GM12878 (cell line): ENCODE data around the gene PRDM16. TPM values are rescaled to one million over a fixed set of nuclear protein-coding genes. Genes with fewer than 3 reads are reported as not detected.

Experiments
- ATAC-seq: fragments of 200-7000 bp; cut with Tn5 transposase; 3 replicates; pipeline ENCODE4 v1.9.1; 2020; ENCODE audit warnings: mild to moderate bottlenecking, moderate library complexity
- BruUV-seq: library from RNA; stranded (reverse); fragments of 400-500 nt; replicated peaks from 2 replicates; lab custom pipeline; 2021; lab: Mats Ljungman, UMichigan
- CTCF ChIA-PET: fragments of 300-600 bp; sonication (Branson Sonifier 250); formaldehyde crosslinking; extraction: SDS; loops from one replicate; lab custom pipeline; 2021; ENCODE audit warnings: inconsistent platforms; lab: Yijun Ruan, JAX
- POLR2A ChIA-PET: fragments of 350-600 bp; formaldehyde crosslinking; extraction: SDS; loops from one replicate; lab custom pipeline; 2021; ENCODE audit warnings: inconsistent platforms; lab: Charles Lee
- RAD21 ChIA-PET: fragments of 300-600 bp; sonication (Branson Sonifier 250); formaldehyde crosslinking; loops from one replicate; lab custom pipeline; 2023; ENCODE audit warnings: antibody characterized with exemption; ENCODE audit not compliant: unreplicated experiment; lab: Charles Lee
- SMC1A ChIA-PET: fragments of 300-600 bp; sonication (Branson Sonifier 250); formaldehyde crosslinking; loops from one replicate; lab custom pipeline; 2023; ENCODE audit not compliant: unreplicated experiment, uncharacterized antibody; lab: Charles Lee
- DNase-seq: peaks from one replicate; pipeline ENCODE4 v3.0.0-alpha.2; 2011; ENCODE audit warnings: low read depth, low spot score
- FAIRE-seq: peaks from 3 replicates; lab custom pipeline; 2011; peaks lifted over from hg19 to GRCh38; lab: Jason Lieb, UNC
- H2AFZ ChIP-seq: 2 replicates; pipeline ENCODE4 v1.6.0; 2011; ENCODE audit warnings: low read depth, low read length, control low read depth; ENCODE audit not compliant: control insufficient read depth
- H3K27ac ChIP-seq: 2 replicates; pipeline ENCODE4 v1.5.1; 2011; ENCODE audit warnings: control low read depth; ENCODE audit not compliant: control insufficient read depth, insufficient read depth
- H3K27me3 ChIP-seq, 2 experiments: replicated peaks in 1 of 2; 2 replicates each; pipeline versions ENCODE4 v1.6.0 to v1.6.1; 2011; ENCODE audit warnings: low read length in 1 of 2; ENCODE audit not compliant: control insufficient read depth in 2 of 2, insufficient read depth in 2 of 2
- H3K36me3 ChIP-seq, 2 experiments: 2 replicates each; pipeline ENCODE4 v1.5.1; 2011; ENCODE audit warnings: low read length in 1 of 2; ENCODE audit not compliant: control insufficient read depth in 2 of 2, insufficient read depth in 2 of 2
- H3K4me1 ChIP-seq: 2 replicates; pipeline ENCODE4 v1.6.1; 2011; ENCODE audit warnings: mild to moderate bottlenecking, low read length, moderate library complexity, mixed read lengths; ENCODE audit not compliant: control insufficient read depth, insufficient read depth
- H3K4me2 ChIP-seq: 2 replicates; pipeline ENCODE4 v1.6.0; 2011; ENCODE audit warnings: control low read depth; ENCODE audit not compliant: control insufficient read depth, insufficient read depth
- H3K4me3 ChIP-seq: fragments of 200-600 bp; sonication (generic); 2 replicates; pipeline ENCODE4 v1.5.1; 2016
- H3K79me2 ChIP-seq: 2 replicates; pipeline ENCODE4 v1.6.0; 2011; ENCODE audit warnings: low read length; ENCODE audit not compliant: control insufficient read depth, insufficient read depth
- H3K9ac ChIP-seq: 2 replicates; pipeline ENCODE4 v1.8.0; 2011; ENCODE audit warnings: low read length, control low read depth, mixed read lengths; ENCODE audit not compliant: control insufficient read depth, insufficient read depth
- H3K9me3 ChIP-seq: replicated peaks from 3 replicates; pipeline ENCODE4 v1.5.1; 2011; ENCODE audit warnings: mild to moderate bottlenecking, low read length; ENCODE audit not compliant: control insufficient read depth, insufficient read depth
- H4K20me1 ChIP-seq: 2 replicates; pipeline ENCODE4 v1.6.0; 2011; ENCODE audit not compliant: control insufficient read depth, insufficient read depth
- BACH1 ChIP-seq: fragments of 450-650 bp; IDR thresholded peaks from 2 replicates; pipeline ENCODE4 v1.6.1; 2017; ENCODE audit warnings: mild to moderate bottlenecking, borderline replicate concordance
- FOXM1 ChIP-seq: IDR thresholded peaks from 2 replicates; pipeline ENCODE4 v1.6.1; 2012; ENCODE audit warnings: low read depth, mild to moderate bottlenecking, inconsistent platforms, low read length, moderate library complexity
- GABPA ChIP-seq: IDR thresholded peaks from 2 replicates; pipeline ENCODE4 v1.6.1; 2014; ENCODE audit warnings: antibody characterized with exemption, low read depth, mild to moderate bottlenecking, inconsistent platforms
- TAF1 ChIP-seq: IDR thresholded peaks from 2 replicates; pipeline ENCODE4 v1.6.1; 2011; ENCODE audit warnings: mild to moderate bottlenecking, low read depth, low read length, borderline replicate concordance
- TBL1XR1 ChIP-seq: IDR thresholded peaks from 2 replicates; pipeline ENCODE4 v1.6.1; 2012; ENCODE audit warnings: low read depth, low read length, improper control_type of control experiment
- ZNF207 ChIP-seq: fragments of 450-650 bp; IDR thresholded peaks from 2 replicates; pipeline ENCODE4 v1.6.1; 2014; ENCODE audit warnings: antibody characterized with exemption, mild to moderate bottlenecking, borderline replicate concordance
- WGBS: methylation state at CpG from one replicate; pipeline ENCODE4 v1.1.6; 2016; ENCODE audit warnings: low lambda C conversion rate; ENCODE audit not compliant: insufficient replicate concordance, insufficient coverage; ENCODE audit errors: missing lambda C conversion rate; 5-methylcytosine and 5-hydroxymethylcytosine counted together
- in situ Hi-C: fragments of 300-500 bp; cut with MboI; formaldehyde crosslinking; loops from 9 replicates; pipeline ENCODE4 v1.14.3; 2018; ENCODE audit warnings: mixed read lengths
- intact Hi-C: fragments of 100-400 bp; cut with micrococcal nuclease; formaldehyde crosslinking; loops from one replicate; pipeline ENCODE4 v1.14.2; 2022; ENCODE audit not compliant: unreplicated experiment
- polyA plus RNA-seq, 11 experiments: library from polyadenylated mRNA; depleted of rRNA in 4 of 11; unstranded in 6 of 11; stranded (reverse) in 5 of 11; fragments of >200 nt; fragmentation: Nextera tagmentation in 4 of 11; fragmentation: Illumina TruSeq in 1 of 11; extraction: Ambion mirVana in 4 of 11; extraction: Trizol in 1 of 11; gene quantifications; 1 replicate in 1 of 11; 2 replicates in 10 of 11; pipeline versions ENCODE4 v1.2.1 to v1.2.3, GENCODE V29; 2011 to 2016; ENCODE audit warnings: inconsistent platforms in 2 of 11, missing spikeins in 2 of 11, low read depth in 1 of 11
- total RNA-seq, 4 experiments: library from RNA; depleted of rRNA in 3 of 4; stranded (reverse); fragments of >200 nt in 3 of 4; fragmentation: Illumina TruSeq in 1 of 4; extraction: Trizol in 1 of 4; gene quantifications; 2 replicates each; pipeline versions ENCODE4 v1.2.1 to v1.2.3, GENCODE V29; 2013 to 2021
- TF ChIP-seq, protein P1 (sequence below): IDR thresholded peaks from 2 replicates; pipeline ENCODE4 v1.6.1; 2012; ENCODE audit warnings: mild to moderate bottlenecking, low read depth, low read length
- TF ChIP-seq, protein P2 (sequence below): fragments of 450-650 bp; conservative IDR thresholded peaks from 2 replicates; pipeline ENCODE4 v1.6.1; 2017; ENCODE audit warnings: mild to moderate bottlenecking, moderate library complexity
- TF ChIP-seq, protein P3 (sequence below): fragments of 450-650 bp; IDR thresholded peaks from 2 replicates; pipeline ENCODE4 v1.6.1; 2018; ENCODE audit warnings: borderline replicate concordance, mild to moderate bottlenecking; ENCODE audit not compliant: partially characterized antibody
- TF ChIP-seq, protein P4 (sequence below): fragments of 450-650 bp; formaldehyde crosslinking; IDR thresholded peaks from 2 replicates; pipeline ENCODE4 v1.4.0; 2020; ENCODE audit warnings: mild to moderate bottlenecking, moderate library complexity

The PRDM16 gene
- total and polyA plus RNA-seq, 10 of the 15 experiments (the other 5 are each of a cell fraction or from before 2014, with no cell fraction given) = 0.03 TPM; not detected in 9

DNA sequence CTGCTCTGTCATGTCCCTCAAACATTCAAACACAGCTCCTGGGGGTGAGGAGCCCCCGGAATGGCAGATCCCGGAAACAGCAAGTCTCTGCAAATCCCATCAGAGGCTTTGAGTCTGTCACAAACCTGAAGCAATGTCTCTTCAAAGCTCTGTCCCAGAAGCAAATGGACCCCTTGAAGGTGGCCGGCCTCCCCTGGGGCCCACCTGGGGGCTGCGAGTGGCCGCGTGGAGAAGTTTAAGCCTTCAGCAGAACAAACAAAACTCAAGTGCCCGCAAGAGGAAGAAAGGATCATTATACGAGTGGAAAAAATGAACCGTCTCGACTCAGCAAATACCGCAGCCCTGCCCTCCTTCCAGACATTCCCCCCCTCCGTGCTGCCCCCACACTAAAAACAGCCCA is 53.3 kb downstream of the PRDM16 start:
- H3K79me2 ChIP-seq = no peaks in the 10 kb centered on the region
- no peaks in the 10 kb centered on the region for H3K4me1 ChIP-seq
- ChIA-PET RAD21 (no interaction called here), POLR2A (no interaction called here), SMC1A (no interaction called here), CTCF (no interaction called here)
- no peak overlapping the region for H3K4me2 ChIP-seq
- no peak overlapping the region for H3K4me3 ChIP-seq
- FAIRE-seq (no peak), ATAC-seq (no peak), DNase-seq (no peak)
- no peak overlapping the region for H2AFZ ChIP-seq
- no peaks in the 10 kb centered on the region; the same call in 2 of the 3 replicates for H3K9me3 ChIP-seq
- no peak overlapping the region for H3K27ac ChIP-seq
- no peaks in the 10 kb centered on the region for H3K27me3 ChIP-seq
- H4K20me1 ChIP-seq = no peaks in the 10 kb centered on the region
- in situ Hi-C loops (no loop called here), intact Hi-C loops (no loop called here)
- WGBS = 55% methylated on average over 12 of the region's 12 CpGs
- no peaks in the 10 kb centered on the region for H3K36me3 ChIP-seq
- BruUV-seq = no TSS peak
- H3K9ac ChIP-seq = no peak overlapping the region
- TF ChIP-seq ZNF207 (no peak), TAF1 (no peak), BACH1 (no peak), TBL1XR1 (no peak), FOXM1 (no peak), GABPA (no peak)
- TF ChIP-seq, protein P1, sequence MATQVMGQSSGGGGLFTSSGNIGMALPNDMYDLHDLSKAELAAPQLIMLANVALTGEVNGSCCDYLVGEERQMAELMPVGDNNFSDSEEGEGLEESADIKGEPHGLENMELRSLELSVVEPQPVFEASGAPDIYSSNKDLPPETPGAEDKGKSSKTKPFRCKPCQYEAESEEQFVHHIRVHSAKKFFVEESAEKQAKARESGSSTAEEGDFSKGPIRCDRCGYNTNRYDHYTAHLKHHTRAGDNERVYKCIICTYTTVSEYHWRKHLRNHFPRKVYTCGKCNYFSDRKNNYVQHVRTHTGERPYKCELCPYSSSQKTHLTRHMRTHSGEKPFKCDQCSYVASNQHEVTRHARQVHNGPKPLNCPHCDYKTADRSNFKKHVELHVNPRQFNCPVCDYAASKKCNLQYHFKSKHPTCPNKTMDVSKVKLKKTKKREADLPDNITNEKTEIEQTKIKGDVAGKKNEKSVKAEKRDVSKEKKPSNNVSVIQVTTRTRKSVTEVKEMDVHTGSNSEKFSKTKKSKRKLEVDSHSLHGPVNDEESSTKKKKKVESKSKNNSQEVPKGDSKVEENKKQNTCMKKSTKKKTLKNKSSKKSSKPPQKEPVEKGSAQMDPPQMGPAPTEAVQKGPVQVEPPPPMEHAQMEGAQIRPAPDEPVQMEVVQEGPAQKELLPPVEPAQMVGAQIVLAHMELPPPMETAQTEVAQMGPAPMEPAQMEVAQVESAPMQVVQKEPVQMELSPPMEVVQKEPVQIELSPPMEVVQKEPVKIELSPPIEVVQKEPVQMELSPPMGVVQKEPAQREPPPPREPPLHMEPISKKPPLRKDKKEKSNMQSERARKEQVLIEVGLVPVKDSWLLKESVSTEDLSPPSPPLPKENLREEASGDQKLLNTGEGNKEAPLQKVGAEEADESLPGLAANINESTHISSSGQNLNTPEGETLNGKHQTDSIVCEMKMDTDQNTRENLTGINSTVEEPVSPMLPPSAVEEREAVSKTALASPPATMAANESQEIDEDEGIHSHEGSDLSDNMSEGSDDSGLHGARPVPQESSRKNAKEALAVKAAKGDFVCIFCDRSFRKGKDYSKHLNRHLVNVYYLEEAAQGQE = no peak
- TF ChIP-seq, protein P2, sequence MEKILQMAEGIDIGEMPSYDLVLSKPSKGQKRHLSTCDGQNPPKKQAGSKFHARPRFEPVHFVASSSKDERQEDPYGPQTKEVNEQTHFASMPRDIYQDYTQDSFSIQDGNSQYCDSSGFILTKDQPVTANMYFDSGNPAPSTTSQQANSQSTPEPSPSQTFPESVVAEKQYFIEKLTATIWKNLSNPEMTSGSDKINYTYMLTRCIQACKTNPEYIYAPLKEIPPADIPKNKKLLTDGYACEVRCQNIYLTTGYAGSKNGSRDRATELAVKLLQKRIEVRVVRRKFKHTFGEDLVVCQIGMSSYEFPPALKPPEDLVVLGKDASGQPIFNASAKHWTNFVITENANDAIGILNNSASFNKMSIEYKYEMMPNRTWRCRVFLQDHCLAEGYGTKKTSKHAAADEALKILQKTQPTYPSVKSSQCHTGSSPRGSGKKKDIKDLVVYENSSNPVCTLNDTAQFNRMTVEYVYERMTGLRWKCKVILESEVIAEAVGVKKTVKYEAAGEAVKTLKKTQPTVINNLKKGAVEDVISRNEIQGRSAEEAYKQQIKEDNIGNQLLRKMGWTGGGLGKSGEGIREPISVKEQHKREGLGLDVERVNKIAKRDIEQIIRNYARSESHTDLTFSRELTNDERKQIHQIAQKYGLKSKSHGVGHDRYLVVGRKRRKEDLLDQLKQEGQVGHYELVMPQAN = no peak
- TF ChIP-seq, protein P3, sequence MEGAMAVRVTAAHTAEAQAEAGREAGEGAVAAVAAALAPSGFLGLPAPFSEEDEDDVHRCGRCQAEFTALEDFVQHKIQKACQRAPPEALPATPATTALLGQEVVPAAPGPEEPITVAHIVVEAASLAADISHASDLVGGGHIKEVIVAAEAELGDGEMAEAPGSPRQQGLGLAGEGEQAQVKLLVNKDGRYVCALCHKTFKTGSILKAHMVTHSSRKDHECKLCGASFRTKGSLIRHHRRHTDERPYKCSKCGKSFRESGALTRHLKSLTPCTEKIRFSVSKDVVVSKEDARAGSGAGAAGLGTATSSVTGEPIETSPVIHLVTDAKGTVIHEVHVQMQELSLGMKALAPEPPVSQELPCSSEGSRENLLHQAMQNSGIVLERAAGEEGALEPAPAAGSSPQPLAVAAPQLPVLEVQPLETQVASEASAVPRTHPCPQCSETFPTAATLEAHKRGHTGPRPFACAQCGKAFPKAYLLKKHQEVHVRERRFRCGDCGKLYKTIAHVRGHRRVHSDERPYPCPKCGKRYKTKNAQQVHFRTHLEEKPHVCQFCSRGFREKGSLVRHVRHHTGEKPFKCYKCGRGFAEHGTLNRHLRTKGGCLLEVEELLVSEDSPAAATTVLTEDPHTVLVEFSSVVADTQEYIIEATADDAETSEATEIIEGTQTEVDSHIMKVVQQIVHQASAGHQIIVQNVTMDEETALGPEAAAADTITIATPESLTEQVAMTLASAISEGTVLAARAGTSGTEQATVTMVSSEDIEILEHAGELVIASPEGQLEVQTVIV = no peak
- TF ChIP-seq, protein P4, sequence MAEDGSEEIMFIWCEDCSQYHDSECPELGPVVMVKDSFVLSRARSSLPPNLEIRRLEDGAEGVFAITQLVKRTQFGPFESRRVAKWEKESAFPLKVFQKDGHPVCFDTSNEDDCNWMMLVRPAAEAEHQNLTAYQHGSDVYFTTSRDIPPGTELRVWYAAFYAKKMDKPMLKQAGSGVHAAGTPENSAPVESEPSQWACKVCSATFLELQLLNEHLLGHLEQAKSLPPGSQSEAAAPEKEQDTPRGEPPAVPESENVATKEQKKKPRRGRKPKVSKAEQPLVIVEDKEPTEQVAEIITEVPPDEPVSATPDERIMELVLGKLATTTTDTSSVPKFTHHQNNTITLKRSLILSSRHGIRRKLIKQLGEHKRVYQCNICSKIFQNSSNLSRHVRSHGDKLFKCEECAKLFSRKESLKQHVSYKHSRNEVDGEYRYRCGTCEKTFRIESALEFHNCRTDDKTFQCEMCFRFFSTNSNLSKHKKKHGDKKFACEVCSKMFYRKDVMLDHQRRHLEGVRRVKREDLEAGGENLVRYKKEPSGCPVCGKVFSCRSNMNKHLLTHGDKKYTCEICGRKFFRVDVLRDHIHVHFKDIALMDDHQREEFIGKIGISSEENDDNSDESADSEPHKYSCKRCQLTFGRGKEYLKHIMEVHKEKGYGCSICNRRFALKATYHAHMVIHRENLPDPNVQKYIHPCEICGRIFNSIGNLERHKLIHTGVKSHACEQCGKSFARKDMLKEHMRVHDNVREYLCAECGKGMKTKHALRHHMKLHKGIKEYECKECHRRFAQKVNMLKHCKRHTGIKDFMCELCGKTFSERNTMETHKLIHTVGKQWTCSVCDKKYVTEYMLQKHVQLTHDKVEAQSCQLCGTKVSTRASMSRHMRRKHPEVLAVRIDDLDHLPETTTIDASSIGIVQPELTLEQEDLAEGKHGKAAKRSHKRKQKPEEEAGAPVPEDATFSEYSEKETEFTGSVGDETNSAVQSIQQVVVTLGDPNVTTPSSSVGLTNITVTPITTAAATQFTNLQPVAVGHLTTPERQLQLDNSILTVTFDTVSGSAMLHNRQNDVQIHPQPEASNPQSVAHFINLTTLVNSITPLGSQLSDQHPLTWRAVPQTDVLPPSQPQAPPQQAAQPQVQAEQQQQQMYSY (CRISPR knock-in tag) = no peak
